ENCODE measurements around the gene OR56B1.
"Not testable (repeated sequence)": the region's sequence is repeated elsewhere in the genome, so short reads cannot be mapped to it uniquely, and the experiment has no call there.

OR56B1 gene, protein sequence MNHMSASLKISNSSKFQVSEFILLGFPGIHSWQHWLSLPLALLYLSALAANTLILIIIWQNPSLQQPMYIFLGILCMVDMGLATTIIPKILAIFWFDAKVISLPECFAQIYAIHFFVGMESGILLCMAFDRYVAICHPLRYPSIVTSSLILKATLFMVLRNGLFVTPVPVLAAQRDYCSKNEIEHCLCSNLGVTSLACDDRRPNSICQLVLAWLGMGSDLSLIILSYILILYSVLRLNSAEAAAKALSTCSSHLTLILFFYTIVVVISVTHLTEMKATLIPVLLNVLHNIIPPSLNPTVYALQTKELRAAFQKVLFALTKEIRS

DNA sequence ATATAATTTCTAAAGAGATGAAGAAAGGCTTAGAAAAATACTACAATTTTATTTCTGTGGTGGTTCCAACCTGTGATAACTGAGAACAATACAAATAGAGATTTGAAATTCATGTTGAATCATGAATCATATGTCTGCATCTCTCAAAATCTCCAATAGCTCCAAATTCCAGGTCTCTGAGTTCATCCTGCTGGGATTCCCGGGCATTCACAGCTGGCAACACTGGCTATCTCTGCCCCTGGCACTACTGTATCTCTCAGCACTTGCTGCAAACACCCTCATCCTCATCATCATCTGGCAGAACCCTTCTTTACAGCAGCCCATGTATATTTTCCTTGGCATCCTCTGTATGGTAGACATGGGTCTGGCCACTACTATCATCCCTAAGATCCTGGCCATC is at the start of gene OR56B1:
Gene OR56B1 (plus strand): TSS at position 53 of the 400 bp plus-strand sequence. CDS start 69 bp downstream, at position 122.
- H3K36me3 ChIP-seq (replicated peaks): no peaks in the 10 kb centered on the region
- H3K4me1 ChIP-seq: no peaks in the 10 kb centered on the region
- H3K9me3 ChIP-seq: no peaks in the 10 kb centered on the region
- H3K27me3 ChIP-seq (ENCODE audit: low read depth): no peaks in the 10 kb centered on the region; the same call in 1 of the 2 replicates
- DNase-seq (ENCODE audit: low spot score in 2 of 2): no peak
- in situ Hi-C loops (cut with MboI; ENCODE audit: low sequenced_read_pairs): no loop called here
- H3K4me3 ChIP-seq: no peak within 1 kb of the TSS

DNA sequence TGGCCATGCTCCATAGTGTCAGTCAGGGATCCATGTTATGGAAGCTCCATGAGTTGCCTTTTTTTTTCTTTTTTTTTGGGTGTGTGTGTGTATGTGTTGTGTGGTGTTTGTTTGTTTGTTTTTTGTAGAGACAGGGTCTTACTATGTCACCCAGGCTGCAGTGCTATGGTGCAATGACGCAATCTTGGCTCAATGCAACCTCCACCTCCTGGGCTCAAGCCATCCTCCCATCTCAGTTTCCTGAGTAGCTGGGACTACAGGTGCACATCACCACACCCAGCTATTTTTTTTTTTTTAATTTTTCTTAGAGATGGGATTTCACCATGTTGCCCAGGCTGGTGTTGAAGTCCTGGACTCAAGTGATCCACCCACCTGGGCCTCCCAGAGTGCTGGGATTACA is 47.8 kb upstream of the OR56B1 start:
- no peak for DNase-seq (ENCODE audit: low spot score in 2 of 2)
- in situ Hi-C loops (cut with MboI; ENCODE audit: low sequenced_read_pairs): no loop called here
- Histone ChIP-seq H3K27me3 (ENCODE audit: low read depth) (no peaks in the 10 kb centered on the region), H3K4me1 (peaks cover 36% of the 10 kb centered on the region), H3K9me3 (no peaks in the 10 kb centered on the region), H3K36me3 (replicated peaks) (no peaks in the 10 kb centered on the region), H3K4me3 (no peak overlapping the region)

DNA sequence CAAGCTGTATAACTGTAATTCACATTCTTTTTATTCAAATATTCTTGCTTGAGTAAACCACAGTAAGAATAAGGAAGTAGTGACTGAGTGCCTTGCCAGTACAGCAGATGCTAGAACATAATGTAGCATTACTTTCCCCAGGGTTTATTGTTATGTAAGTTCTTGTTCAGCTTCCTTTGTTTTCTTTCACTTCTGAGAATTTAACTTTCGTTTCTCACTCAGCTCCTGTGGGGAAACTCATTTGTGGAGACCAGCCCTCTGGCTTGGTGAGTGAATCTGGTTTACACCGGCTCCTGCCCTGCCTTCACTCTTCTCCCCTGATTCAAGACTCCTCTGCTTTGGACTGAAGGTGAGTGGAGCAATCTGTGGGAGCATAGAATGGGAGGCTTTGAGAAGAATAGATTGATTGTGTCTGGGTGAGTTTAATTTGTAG is 46.7 kb upstream of the OR56B1 start, which contains the start of gene TRIM22:
Gene TRIM22 (plus strand): TSS at position 240 of the 433 bp plus-strand sequence. CDS start 6,443 bp downstream, outside the sequence.
- Histone ChIP-seq H3K4me3 (peak within 1 kb of the TSS; percentile 29), H3K27me3 (ENCODE audit: low read depth) (no peaks in the 10 kb centered on the region), H3K4me1 (peaks cover 30% of the 10 kb centered on the region), H3K9me3 (no peaks in the 10 kb centered on the region), H3K36me3 (replicated peaks) (no peaks in the 10 kb centered on the region)
- in situ Hi-C loops (cut with MboI; ENCODE audit: low sequenced_read_pairs): no loop called here
- peak; percentile 79 to 98 for DNase-seq (ENCODE audit: low spot score in 2 of 2)

DNA sequence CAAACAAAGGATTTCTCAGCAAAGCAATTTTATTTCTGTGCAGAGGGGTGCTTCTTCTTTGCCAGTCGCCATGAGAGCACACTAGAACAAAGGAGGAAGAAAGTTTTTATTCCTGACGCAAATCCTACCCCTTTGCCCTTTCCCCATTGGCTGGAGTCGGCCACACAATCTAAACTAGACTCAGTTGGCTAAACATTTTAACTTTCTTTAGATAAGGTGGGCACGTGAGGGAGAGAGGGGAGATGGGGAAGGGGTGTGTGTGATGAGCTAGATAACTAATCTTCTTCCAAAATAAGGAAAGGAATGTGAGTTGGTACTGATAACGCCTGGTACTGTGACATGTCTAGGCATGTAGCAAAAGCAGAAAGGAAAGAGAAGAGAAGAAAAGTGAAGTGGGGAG is 46.0 kb upstream of the OR56B1 start:
- in situ Hi-C loops (cut with MboI; ENCODE audit: low sequenced_read_pairs): loop anchor here (10.0 kb wide), 1 partner anchor 85 kb away; no protein-coding TSS in a partner anchor
- no peaks in the 10 kb centered on the region for H3K9me3 ChIP-seq
- H3K27me3 ChIP-seq (ENCODE audit: low read depth): no peaks in the 10 kb centered on the region
- DNase-seq (ENCODE audit: low spot score in 2 of 2): peak; percentile 52 to 55
- peaks cover 28% of the 10 kb centered on the region for H3K4me1 ChIP-seq
- H3K4me3 ChIP-seq: peak overlapping the region; percentile 29
- H3K36me3 ChIP-seq (replicated peaks): no peaks in the 10 kb centered on the region

DNA sequence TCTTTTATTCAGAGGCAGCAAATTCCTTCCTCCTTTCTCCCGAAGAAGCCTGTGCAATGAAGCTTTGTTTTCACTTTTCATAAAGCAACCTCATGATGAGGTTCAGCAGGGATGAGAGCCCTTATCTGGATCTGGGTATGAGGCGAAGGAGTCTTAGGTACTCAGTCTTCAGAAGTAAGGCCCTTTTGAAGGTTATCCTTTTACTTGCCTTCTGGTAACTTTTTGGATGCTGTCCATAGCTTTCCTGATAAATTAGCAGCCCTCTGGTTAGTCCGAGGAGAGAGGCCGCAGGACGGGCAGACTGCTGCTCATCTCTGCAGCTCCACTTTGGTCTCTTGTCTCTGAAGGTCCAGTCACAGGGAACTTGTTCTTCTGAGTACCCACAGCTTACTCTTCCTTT is 45.5 kb upstream of the OR56B1 start:
- H3K4me1 ChIP-seq: peaks cover 26% of the 10 kb centered on the region
- H3K4me3 ChIP-seq: peak overlapping the region; percentile 29
- in situ Hi-C loops (cut with MboI; ENCODE audit: low sequenced_read_pairs): loop anchor here (10.0 kb wide), 1 partner anchor 86 kb away; no protein-coding TSS in a partner anchor
- no peaks in the 10 kb centered on the region for H3K27me3 ChIP-seq (ENCODE audit: low read depth)
- peak in 1 of 2 experiments; percentile 15 for DNase-seq (ENCODE audit: low spot score in 2 of 2)
- H3K36me3 ChIP-seq (replicated peaks): no peaks in the 10 kb centered on the region
- no peaks in the 10 kb centered on the region for H3K9me3 ChIP-seq

DNA sequence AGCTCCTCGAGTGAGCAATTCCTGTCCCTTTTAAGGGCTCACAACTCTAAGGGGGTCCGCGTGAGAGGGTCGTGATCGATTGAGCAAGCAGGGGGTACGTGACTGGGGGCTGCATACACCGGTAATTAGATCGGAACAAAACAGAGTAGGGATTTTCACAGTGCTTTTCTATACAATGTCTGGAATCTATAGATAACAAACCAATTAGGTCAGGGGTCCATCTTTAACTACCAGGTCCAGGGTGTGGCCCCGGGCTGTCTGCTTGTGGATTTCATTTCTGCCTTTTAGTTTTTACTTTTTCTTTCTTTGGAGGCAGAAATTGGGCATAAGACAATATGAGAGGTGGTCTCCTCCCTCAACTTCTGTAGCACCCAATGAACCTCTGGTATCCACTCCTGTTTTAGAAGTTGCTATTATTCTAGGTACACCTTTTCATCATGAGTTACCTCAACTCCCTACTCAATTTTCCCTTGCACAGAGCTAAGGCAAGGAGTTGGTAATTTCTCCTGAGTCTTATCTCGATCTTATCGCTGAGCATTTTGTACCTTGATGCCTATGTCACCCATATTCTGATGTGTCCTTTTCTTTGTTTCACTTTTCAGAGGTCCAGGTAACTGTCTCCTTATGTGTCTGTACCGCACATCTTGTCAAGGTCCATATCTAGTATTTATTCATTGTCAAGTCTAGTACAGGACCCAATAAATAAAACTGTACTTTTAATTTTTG is 44.8 kb upstream of the OR56B1 start:
- peak overlapping the region; percentile 29 for H3K4me3 ChIP-seq
- not testable (repeated sequence) for DNase-seq (ENCODE audit: low spot score in 2 of 2); H3K36me3 ChIP-seq (replicated peaks); H3K27me3 ChIP-seq (ENCODE audit: low read depth); H3K9me3 ChIP-seq
- in situ Hi-C loops (cut with MboI; ENCODE audit: low sequenced_read_pairs): loop anchor here (10.0 kb wide), 1 partner anchor 87 kb away; no protein-coding TSS in a partner anchor
- peaks cover 26% of the 10 kb centered on the region for H3K4me1 ChIP-seq

DNA sequence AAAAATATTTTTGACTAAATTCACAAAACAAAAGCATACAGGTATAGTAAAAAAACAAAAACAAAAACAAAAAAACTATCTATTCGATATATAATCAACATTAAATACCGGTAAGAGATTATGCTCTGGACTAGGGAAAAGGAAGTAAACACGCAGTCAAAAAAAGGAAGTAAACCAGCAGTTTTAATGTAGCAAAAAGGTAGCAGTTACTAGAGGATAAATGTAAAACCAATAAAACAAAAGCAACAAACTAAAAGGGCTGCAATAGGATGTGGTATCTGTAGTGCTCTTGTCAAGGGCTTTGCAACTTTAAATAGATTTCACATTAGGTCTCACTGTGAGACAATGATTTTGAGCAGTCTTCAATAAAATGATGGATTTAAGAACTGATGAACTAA is 44.3 kb upstream of the OR56B1 start:
- peak overlapping the region; percentile 29 for H3K4me3 ChIP-seq
- no peak for DNase-seq (ENCODE audit: low spot score in 2 of 2)
- H3K27me3 ChIP-seq (ENCODE audit: low read depth): no peaks in the 10 kb centered on the region
- H3K4me1 ChIP-seq: peaks cover 26% of the 10 kb centered on the region
- in situ Hi-C loops (cut with MboI; ENCODE audit: low sequenced_read_pairs): loop anchor here (10.0 kb wide), 1 partner anchor 87 kb away; no protein-coding TSS in a partner anchor
- peaks cover 8% of the 10 kb centered on the region for H3K36me3 ChIP-seq (replicated peaks)
- no peaks in the 10 kb centered on the region for H3K9me3 ChIP-seq

DNA sequence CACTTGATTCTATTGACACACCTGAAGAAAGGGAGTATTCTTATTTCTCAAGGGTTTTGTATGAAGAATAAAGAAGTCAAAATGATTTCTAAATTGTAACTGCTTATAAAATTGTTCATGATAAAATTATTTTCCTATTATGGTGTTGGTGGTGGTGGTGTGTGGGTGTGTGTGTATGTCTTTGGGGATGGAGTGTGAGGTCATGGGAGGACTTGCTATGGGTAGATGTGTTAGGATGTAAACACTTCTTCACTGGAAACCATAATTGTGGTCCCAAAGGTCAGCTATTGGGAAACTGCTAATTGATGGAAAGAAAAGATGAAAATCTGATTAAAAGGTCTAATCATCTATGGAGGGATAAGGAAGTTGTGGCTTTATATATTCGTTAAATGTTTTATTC is 41.6 kb upstream of the OR56B1 start:
- no peak for DNase-seq (ENCODE audit: low spot score in 2 of 2)
- in situ Hi-C loops (cut with MboI; ENCODE audit: low sequenced_read_pairs): loop anchor here (10.0 kb wide), 1 partner anchor 90 kb away; no protein-coding TSS in a partner anchor
- peaks cover 19% of the 10 kb centered on the region for H3K4me1 ChIP-seq
- peaks cover 15% of the 10 kb centered on the region for H3K36me3 ChIP-seq (replicated peaks)
- no peak overlapping the region for H3K4me3 ChIP-seq
- H3K9me3 ChIP-seq: no peaks in the 10 kb centered on the region
- no peaks in the 10 kb centered on the region for H3K27me3 ChIP-seq (ENCODE audit: low read depth)

DNA sequence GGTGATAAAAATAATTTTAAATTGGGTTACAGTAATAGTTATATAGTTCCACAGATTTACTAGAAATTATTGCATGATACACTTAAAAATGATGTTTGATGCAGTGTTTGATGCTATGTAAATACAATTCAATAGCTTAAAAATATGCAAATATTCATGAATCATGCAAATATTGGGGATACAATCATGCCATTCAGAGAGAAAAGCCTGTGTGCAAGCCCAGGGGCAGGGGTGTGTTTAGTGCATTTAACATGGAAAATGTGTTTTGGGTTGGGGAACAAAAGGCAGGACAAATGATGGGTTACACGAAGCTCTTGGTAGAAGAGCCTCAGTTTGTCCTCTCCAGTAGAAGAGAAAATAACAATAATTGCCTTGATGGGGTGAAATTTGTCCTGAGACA is 40.7 kb upstream of the OR56B1 start:
- in situ Hi-C loops (cut with MboI; ENCODE audit: low sequenced_read_pairs): loop anchor here (10.0 kb wide), 1 partner anchor 91 kb away; no protein-coding TSS in a partner anchor
- Histone ChIP-seq H3K36me3 (replicated peaks) (peaks cover 15% of the 10 kb centered on the region), H3K4me1 (peaks cover 12% of the 10 kb centered on the region), H3K4me3 (no peak overlapping the region), H3K27me3 (ENCODE audit: low read depth) (no peaks in the 10 kb centered on the region), H3K9me3 (no peaks in the 10 kb centered on the region)
- DNase-seq (ENCODE audit: low spot score in 2 of 2): no peak

DNA sequence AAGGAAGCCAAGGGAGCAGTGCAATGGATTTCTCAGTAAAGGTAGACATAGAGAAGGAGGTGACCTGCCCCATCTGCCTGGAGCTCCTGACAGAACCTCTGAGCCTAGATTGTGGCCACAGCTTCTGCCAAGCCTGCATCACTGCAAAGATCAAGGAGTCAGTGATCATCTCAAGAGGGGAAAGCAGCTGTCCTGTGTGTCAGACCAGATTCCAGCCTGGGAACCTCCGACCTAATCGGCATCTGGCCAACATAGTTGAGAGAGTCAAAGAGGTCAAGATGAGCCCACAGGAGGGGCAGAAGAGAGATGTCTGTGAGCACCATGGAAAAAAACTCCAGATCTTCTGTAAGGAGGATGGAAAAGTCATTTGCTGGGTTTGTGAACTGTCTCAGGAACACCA is 40.0 kb upstream of the OR56B1 start:
- in situ Hi-C loops (cut with MboI; ENCODE audit: low sequenced_read_pairs): loop anchor here (10.0 kb wide), 1 partner anchor 91 kb away; no protein-coding TSS in a partner anchor
- peaks cover 19% of the 10 kb centered on the region for H3K36me3 ChIP-seq (replicated peaks)
- no peak for DNase-seq (ENCODE audit: low spot score in 2 of 2)

DNA sequence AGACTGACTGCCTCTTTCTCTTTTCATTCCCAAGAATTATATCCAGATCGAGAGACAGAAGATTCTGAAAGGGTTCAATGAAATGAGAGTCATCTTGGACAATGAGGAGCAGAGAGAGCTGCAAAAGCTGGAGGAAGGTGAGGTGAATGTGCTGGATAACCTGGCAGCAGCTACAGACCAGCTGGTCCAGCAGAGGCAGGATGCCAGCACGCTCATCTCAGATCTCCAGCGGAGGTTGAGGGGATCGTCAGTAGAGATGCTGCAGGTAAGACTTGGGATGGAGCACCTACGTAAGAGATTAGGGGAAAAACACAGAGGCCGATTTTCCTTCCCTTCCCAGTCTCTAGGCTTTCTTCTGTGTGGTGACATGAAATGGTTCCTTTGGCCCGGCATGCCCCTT is 38.0 kb upstream of the OR56B1 start:
- Histone ChIP-seq H3K27me3 (ENCODE audit: low read depth) (no peaks in the 10 kb centered on the region), H3K4me3 (no peak overlapping the region), H3K4me1 (no peaks in the 10 kb centered on the region), H3K36me3 (replicated peaks) (peaks cover 20% of the 10 kb centered on the region), H3K9me3 (no peaks in the 10 kb centered on the region)
- in situ Hi-C loops (cut with MboI; ENCODE audit: low sequenced_read_pairs): loop anchor here (10.0 kb wide), 1 partner anchor 93 kb away; no protein-coding TSS in a partner anchor
- no peak for DNase-seq (ENCODE audit: low spot score in 2 of 2)

More for the DNA sequence above, 40.0 kb upstream of the OR56B1 start:
- H3K9me3 ChIP-seq: no peaks in the 10 kb centered on the region
- H3K4me3 ChIP-seq: no peak overlapping the region
- no peaks in the 10 kb centered on the region for H3K27me3 ChIP-seq (ENCODE audit: low read depth)
- H3K4me1 ChIP-seq: peaks cover 7% of the 10 kb centered on the region

DNA sequence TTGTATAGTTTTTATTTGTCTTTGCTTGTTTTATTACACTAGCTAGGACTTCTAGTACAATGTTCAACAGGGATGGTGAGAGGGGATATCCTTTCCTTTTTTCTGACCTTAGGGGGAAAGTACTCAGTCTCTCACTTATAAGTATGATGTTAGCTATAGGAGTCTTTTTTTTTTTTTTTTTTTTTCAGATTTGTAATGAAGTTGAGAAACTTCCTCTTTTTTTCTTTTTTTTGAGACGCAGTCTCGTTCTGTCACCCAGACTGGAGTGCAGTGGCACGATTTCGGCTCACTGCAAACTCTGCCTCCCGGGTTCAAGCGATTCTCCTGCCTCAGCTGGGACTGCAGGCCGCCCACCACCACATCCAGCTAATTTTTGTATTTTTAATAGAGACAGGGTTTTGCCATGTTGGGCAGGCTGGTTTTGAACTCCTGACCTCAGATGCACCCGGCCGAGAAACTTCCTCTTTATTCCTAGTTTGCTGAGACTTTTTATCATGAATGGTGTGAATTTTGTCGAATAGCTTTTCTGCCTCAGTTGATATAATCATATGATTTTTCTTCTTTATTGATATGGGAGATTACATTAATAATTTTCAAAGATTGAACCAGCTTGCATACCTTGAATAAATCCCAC is 35.7 kb upstream of the OR56B1 start:
- Histone ChIP-seq H3K36me3 (replicated peaks) (peaks cover 30% of the 10 kb centered on the region), H3K4me3 (no peak overlapping the region), H3K9me3 (no peaks in the 10 kb centered on the region)

DNA sequence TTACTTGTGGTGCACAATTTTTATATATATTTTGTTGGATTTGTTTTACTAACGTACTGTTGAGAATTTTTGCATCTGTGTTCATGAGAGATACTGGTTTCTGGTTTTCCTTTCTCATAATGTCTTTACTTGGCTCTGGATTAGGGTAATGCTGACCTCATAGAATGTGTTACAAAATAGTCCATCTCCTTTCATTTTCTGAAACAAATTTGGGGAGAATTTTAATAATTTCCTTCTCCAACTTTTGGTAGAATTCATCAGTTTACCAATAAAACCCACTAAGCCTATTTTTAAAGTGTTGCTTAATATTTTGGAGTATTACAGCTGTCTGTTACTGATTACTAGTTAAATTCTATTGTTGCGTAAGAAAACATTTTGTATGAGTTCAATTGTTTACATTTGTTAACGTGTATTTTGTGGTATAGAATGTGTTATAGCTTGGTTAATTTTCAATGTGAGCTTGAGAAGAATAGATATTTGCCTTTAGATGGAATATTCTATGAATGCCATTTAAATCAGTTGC is 35.1 kb upstream of the OR56B1 start:
- H3K36me3 ChIP-seq (replicated peaks): peaks cover 30% of the 10 kb centered on the region
- H3K9me3 ChIP-seq: no peaks in the 10 kb centered on the region
- H3K4me3 ChIP-seq: no peak overlapping the region
- in situ Hi-C loops (cut with MboI; ENCODE audit: low sequenced_read_pairs): no loop called here
- H3K4me1 ChIP-seq: no peaks in the 10 kb centered on the region
- no peaks in the 10 kb centered on the region for H3K27me3 ChIP-seq (ENCODE audit: low read depth)
- DNase-seq (ENCODE audit: low spot score in 2 of 2): no peak

More for the DNA sequence above, 35.7 kb upstream of the OR56B1 start:
- DNase-seq (ENCODE audit: low spot score in 2 of 2): no peak
- H3K4me1 ChIP-seq: no peaks in the 10 kb centered on the region
- in situ Hi-C loops (cut with MboI; ENCODE audit: low sequenced_read_pairs): no loop called here
- no peaks in the 10 kb centered on the region for H3K27me3 ChIP-seq (ENCODE audit: low read depth)

Data from HAP-1 (cell line).